ENCODE results near the gene MRPL34.

GRCh38 chr19:17332677-17333581 is 27.3 kb downstream of the MRPL34 start:
- TF ChIP-seq CTCF (conservative IDR thresholded peaks at IDR 0.05; ENCODE audit: low read depth, low read length) (no peak), EZH2 (IDR thresholded peaks at IDR 0.05; ENCODE audit: low read length, unreplicated experiment) (no peak)
